HG02571 (cell line): Measurements from ENCODE around the gene LITAF.
"Not testable (repeated sequence)": the region's sequence is repeated elsewhere in the genome, so short reads cannot be mapped to it uniquely, and the experiment has no call there.

ENCODE experiments used
- ATAC-seq: cut with Tn5 transposase; IDR thresholded peaks from one replicate; pipeline ENCODE4 v1.9.1; 2021; ENCODE audit warnings: mild to moderate bottlenecking, moderate library complexity; ENCODE audit not compliant: unreplicated experiment

LITAF gene

GRCh38 chr16:11601425-11601824 lies 14.7 kb upstream of the LITAF start:
- no peak for ATAC-seq

GRCh38 chr16:11599579-11599978 lies 12.9 kb upstream of the LITAF start:
- no peak for ATAC-seq

GRCh38 chr16:11597235-11598095 lies 10.7 kb upstream of the LITAF start:
- no peak for ATAC-seq

- no peak for ATAC-seq
Measured at GRCh38 chr16:11596572-11597226, 10.0 kb upstream of the LITAF start.

GRCh38 chr16:11593581-11593980 lies 6.9 kb upstream of the LITAF start:
- ATAC-seq, result no peak

GRCh38 chr16:11593076-11593475 lies 6.4 kb upstream of the LITAF start:
- ATAC-seq, result not testable (repeated sequence)

GRCh38 chr16:11591630-11592029 lies 4.9 kb upstream of the LITAF start:
- not testable (repeated sequence) for ATAC-seq

GRCh38 chr16:11589198-11589550 lies 2.5 kb upstream of the LITAF start:
- ATAC-seq, result no peak

GRCh38 chr16:11588321-11589197 lies 1.8 kb upstream of the LITAF start:
- no peak for ATAC-seq

GRCh38 chr16:11587643-11588247 lies 1.0 kb upstream of the LITAF start:
- ATAC-seq, result no peak

GRCh38 chr16:11586378-11586855 lies 302 bp downstream of the LITAF start:
- no peak for ATAC-seq

GRCh38 chr16:11585460-11586377 lies 1.0 kb downstream of the LITAF start:
- no peak for ATAC-seq

GRCh38 chr16:11583889-11584565 lies 2.7 kb downstream of the LITAF start:
- no peak for ATAC-seq

GRCh38 chr16:11583166-11583565 lies 3.6 kb downstream of the LITAF start:
- ATAC-seq, result no peak

GRCh38 chr16:11582157-11582814 lies 4.4 kb downstream of the LITAF start:
- ATAC-seq, result no peak

- ATAC-seq, result no peak
Measured at GRCh38 chr16:11581678-11582077, 5.0 kb downstream of the LITAF start.

GRCh38 chr16:11580451-11581086 lies 6.2 kb downstream of the LITAF start:
- ATAC-seq, result no peak

- ATAC-seq, result not testable (repeated sequence)
Measured at GRCh38 chr16:11577290-11577660, 9.4 kb downstream of the LITAF start.
